Endothelial cell of umbilical vein (primary cell): ENCODE measurements around the gene RAD1. TPM values are rescaled to one million over a fixed set of nuclear protein-coding genes. Genes with fewer than 3 reads are reported as not detected.

Source experiments
- BruUV-seq: library from RNA; stranded (reverse); fragments of 400-500 nt; replicated peaks from 2 replicates; lab custom pipeline; 2021; lab: Mats Ljungman, UMichigan
- CTCF ChIA-PET: fragments of 300-600, 350-600 bp; sonication (Branson Sonifier 250); formaldehyde crosslinking; loops from one replicate; lab custom pipeline; 2021; ENCODE audit warnings: antibody characterized with exemption, inconsistent platforms; lab: Charles Lee
- POLR2A ChIA-PET: fragments of 300-600, 350-600 bp; sonication (Branson Sonifier 250); formaldehyde crosslinking; loops from one replicate; lab custom pipeline; 2021; ENCODE audit warnings: antibody characterized with exemption, inconsistent platforms; lab: Charles Lee
- DNase-seq: peaks from one replicate; pipeline ENCODE4 v3.0.0-alpha.2; 2011; ENCODE audit warnings: low read depth, low spot score
- FAIRE-seq: peaks from 2 replicates; lab custom pipeline; 2011; peaks lifted over from hg19 to GRCh38; lab: Jason Lieb, UNC
- H2AFZ ChIP-seq: 2 replicates; pipeline ENCODE4 v1.6.0; 2012; ENCODE audit warnings: low read depth, low read length, control low read depth, inconsistent platforms
- H3K27ac ChIP-seq: 2 replicates; pipeline ENCODE4 v1.5.1; 2011; ENCODE audit warnings: low read depth, mild to moderate bottlenecking, control low read depth, low read length, moderate library complexity; ENCODE audit not compliant: insufficient read depth
- H3K27me3 ChIP-seq, 2 experiments: 2 replicates each; pipeline versions ENCODE4 v1.6.0 to v1.6.1; 2011; ENCODE audit warnings: low read length in 2 of 2, mixed read lengths in 1 of 2; ENCODE audit not compliant: control insufficient read depth in 2 of 2, insufficient read depth in 2 of 2
- H3K36me3 ChIP-seq, 2 experiments: 2 replicates in 1 of 2; 3 replicates in 1 of 2; pipeline ENCODE4 v1.5.1; 2011; ENCODE audit warnings: low read length in 2 of 2, mild to moderate bottlenecking in 1 of 2, moderate library complexity in 1 of 2; ENCODE audit not compliant: control insufficient read depth in 2 of 2, insufficient read depth in 2 of 2; ENCODE audit errors: extremely low read depth in 1 of 2
- H3K4me1 ChIP-seq: 3 replicates; pipeline ENCODE4 v1.5.1; 2011; ENCODE audit warnings: mild to moderate bottlenecking, low read length; ENCODE audit not compliant: control insufficient read depth, insufficient read depth; ENCODE audit errors: extremely low read depth
- H3K4me2 ChIP-seq: 2 replicates; pipeline ENCODE4 v1.6.1; 2011; ENCODE audit warnings: low read length, control low read depth, mixed read lengths; ENCODE audit not compliant: insufficient read depth
- H3K4me3 ChIP-seq, 3 experiments: fragments of 200-600 bp in 1 of 3; sonication (generic), shearing (Covaris generic) in 1 of 3; replicated peaks in 1 of 3; 2 replicates each; pipeline ENCODE4 v1.5.1; 2011 to 2016; ENCODE audit warnings: control low read depth in 3 of 3, low read length in 3 of 3, mild to moderate bottlenecking in 2 of 3, inconsistent platforms in 1 of 3, low read depth in 1 of 3, moderate library complexity in 1 of 3; ENCODE audit not compliant: insufficient read depth in 1 of 3
- H3K79me2 ChIP-seq: 2 replicates; pipeline ENCODE4 v1.6.0; 2012; ENCODE audit warnings: low read length, inconsistent platforms; ENCODE audit not compliant: control insufficient read depth, insufficient read depth
- H3K9ac ChIP-seq: replicated peaks from 2 replicates; pipeline ENCODE3; 2011; ENCODE audit warnings: low read length, control low read depth; ENCODE audit not compliant: insufficient read depth; ENCODE audit errors: extremely low read depth
- H3K9me1 ChIP-seq: replicated peaks from 3 replicates; pipeline ENCODE4 v1.6.0; 2011; ENCODE audit warnings: mild to moderate bottlenecking, low read length; ENCODE audit not compliant: control insufficient read depth, insufficient read depth; ENCODE audit errors: extremely low read depth
- H3K9me3 ChIP-seq: replicated peaks from 2 replicates; pipeline ENCODE4 v1.5.1; 2012; ENCODE audit warnings: low read length, inconsistent platforms; ENCODE audit not compliant: control insufficient read depth, insufficient read depth
- H4K20me1 ChIP-seq: replicated peaks from 2 replicates; pipeline ENCODE3; 2011; ENCODE audit warnings: mild to moderate bottlenecking, low read length; ENCODE audit not compliant: control insufficient read depth, insufficient read depth; ENCODE audit errors: extremely low read depth
- CTCF ChIP-seq, 2 donors: IDR thresholded peaks; 1 replicate in 1 of 2; 2 replicates in 1 of 2; pipeline ENCODE4 v1.5.1; 2011; ENCODE audit warnings: low read length in 2 of 2, mild to moderate bottlenecking in 2 of 2, moderate library complexity in 2 of 2, control low read depth in 1 of 2, inconsistent platforms in 1 of 2, low read depth in 1 of 2; ENCODE audit not compliant: insufficient read depth in 1 of 2; ENCODE audit errors: extremely low read depth in 1 of 2
- EZH2 ChIP-seq: IDR thresholded peaks from 2 replicates; pipeline ENCODE4 v1.6.1; 2012; ENCODE audit warnings: borderline replicate concordance, low read depth, mild to moderate bottlenecking, moderate library complexity, low read length, inconsistent platforms; ENCODE audit not compliant: severe bottlenecking
- FOS ChIP-seq: IDR thresholded peaks from 2 replicates; pipeline ENCODE4 v1.6.1; 2011; ENCODE audit warnings: mild to moderate bottlenecking, low read length, moderate library complexity, borderline replicate concordance; ENCODE audit not compliant: insufficient read depth
- GATA2 ChIP-seq: IDR thresholded peaks from 2 replicates; pipeline ENCODE4 v1.7.0; 2011; ENCODE audit warnings: low read depth, mild to moderate bottlenecking, moderate library complexity, mixed read lengths, low read length; ENCODE audit not compliant: insufficient read length, insufficient read depth
- JUN ChIP-seq: IDR thresholded peaks from 2 replicates; pipeline ENCODE4 v1.6.1; 2011; ENCODE audit warnings: borderline replicate concordance, low read depth; ENCODE audit not compliant: insufficient read length, insufficient read depth
- MAX ChIP-seq: IDR thresholded peaks from 2 replicates; pipeline ENCODE4 v1.6.1; 2011; ENCODE audit not compliant: insufficient read depth, insufficient read length
- MYC ChIP-seq: IDR thresholded peaks from one replicate; pipeline ENCODE4 v1.6.1; 2011; ENCODE audit warnings: mild to moderate bottlenecking, low read depth, low read length
- POLR2A ChIP-seq: IDR thresholded peaks from 2 replicates; pipeline ENCODE4 v1.6.1; 2012; ENCODE audit warnings: low read depth, mild to moderate bottlenecking, control low read depth, low read length
- POLR2AphosphoS5 ChIP-seq: IDR thresholded peaks from 2 replicates; pipeline ENCODE4 v1.6.1; 2012; ENCODE audit warnings: low read depth, mild to moderate bottlenecking, control low read depth, low read length, moderate library complexity; ENCODE audit not compliant: insufficient read depth
- dilution Hi-C: fragments of 300-500 bp; cut with MboI; formaldehyde crosslinking; loops from one replicate; pipeline ENCODE4 v1.15.0; 2019; ENCODE audit warnings: low sequenced_read_pairs; ENCODE audit not compliant: extremely low pct_ligation_motif_present
- intact Hi-C: fragments of 100-400 bp; cut with micrococcal nuclease; formaldehyde crosslinking; loops from one replicate; pipeline ENCODE4 v1.10.0; 2022
- polyA plus RNA-seq, 4 experiments: library from polyadenylated mRNA; depleted of rRNA in 3 of 4; stranded (reverse) in 3 of 4; unstranded in 1 of 4; fragments of >200 nt; gene quantifications; 2 replicates each; pipeline versions ENCODE4 v1.2.1 to v1.2.3, GENCODE V29; 2011 to 2012; ENCODE audit warnings: missing spikeins in 1 of 4
- total RNA-seq: library from RNA; stranded (reverse); gene quantifications from 2 replicates; pipeline ENCODE4 v1.2.3, GENCODE V29; 2021

RAD1 gene
- total and polyA plus RNA-seq, 2 donors (not counting 3 experiments of a cell fraction or from before 2014, with no cell fraction given) = 10.7 to 22.2 TPM

GRCh38 chr5:34926318-34926888 is 11.1 kb upstream of the RAD1 start:
- dilution Hi-C loops (no loop called here), intact Hi-C loops (no loop called here)
- no peak overlapping the region for H3K27ac ChIP-seq
- FAIRE-seq (no peak), DNase-seq (no peak)
- no peaks in the 10 kb centered on the region for H3K9me1 ChIP-seq
- ChIA-PET POLR2A (no interaction called here), CTCF (no interaction called here)
- H3K9ac ChIP-seq = no peak overlapping the region
- H3K4me2 ChIP-seq = no peak overlapping the region
- H3K27me3 ChIP-seq = no peaks in the 10 kb centered on the region
- H3K4me1 ChIP-seq = peaks cover 30% of the 10 kb centered on the region
- no TSS peak for BruUV-seq
- TF ChIP-seq MAX (no peak), POLR2A (no peak), CTCF (IDR thresholded peaks at IDR 0.05; ENCODE audit: extremely low read depth in 1 of 2, insufficient read depth in 1 of 2, low read depth in 1 of 2, low read length in 2 of 2) (no peak), EZH2 (no peak), POLR2AphosphoS5 (no peak), GATA2 (no peak), MYC (no peak), FOS (no peak), JUN (no peak)
- H4K20me1 ChIP-seq = no peaks in the 10 kb centered on the region
- peaks cover 2 to 24% of the 10 kb centered on the region in 2 experiments for H3K36me3 ChIP-seq
- H3K9me3 ChIP-seq = no peaks in the 10 kb centered on the region
- H2AFZ ChIP-seq = no peak overlapping the region
- peaks cover 23% of the 10 kb centered on the region for H3K79me2 ChIP-seq
- H3K4me3 ChIP-seq = no peak overlapping the region
